HG03095 (cell line): Measurements from ENCODE around the gene TSEN34.
"Not testable (repeated sequence)": the region's sequence is repeated elsewhere in the genome, so short reads cannot be mapped to it uniquely, and the experiment has no call there.

Experiments used
- ATAC-seq: cut with Tn5 transposase; IDR thresholded peaks from one replicate; pipeline ENCODE4 v1.9.1; 2021; ENCODE audit warnings: moderate library complexity; ENCODE audit not compliant: unreplicated experiment

The TSEN34 gene

GRCh38 chr19:54231077-54231931, 40.2 kb downstream of the TSEN34 start:
- no peak for ATAC-seq

GRCh38 chr19:54233941-54234340, 42.8 kb downstream of the TSEN34 start:
- no peak for ATAC-seq

GRCh38 chr19:54239491-54240371, 48.6 kb downstream of the TSEN34 start:
- not testable (repeated sequence) for ATAC-seq

GRCh38 chr19:54240372-54241336, 49.5 kb downstream of the TSEN34 start:
- not testable (repeated sequence) for ATAC-seq

- not testable (repeated sequence) for ATAC-seq
Observed at GRCh38 chr19:54242234-54242633, 51.1 kb downstream of the TSEN34 start.

GRCh38 chr19:54242646-54243045, 51.5 kb downstream of the TSEN34 start, which contains the start of gene LILRA6:
LILRA6 (minus strand) TSS chr19:54242790.
- ATAC-seq: not testable (repeated sequence)

- not testable (repeated sequence) for ATAC-seq
Observed at GRCh38 chr19:54243809-54244208, 52.7 kb downstream of the TSEN34 start.
